Measurements from ENCODE around the gene TRAF5. TPM values are rescaled to one million over a fixed set of nuclear protein-coding genes. Genes with fewer than 3 reads are reported as not detected.
"Not testable (repeated sequence)": the region's sequence is repeated elsewhere in the genome, so short reads cannot be mapped to it uniquely, and the experiment has no call there.

TRAF5 gene
- total RNA-seq, 1 experiment from 2014 or later, result 8.1 TPM

GRCh38 chr1:211384524-211384923 lies 57.9 kb downstream of the TRAF5 start:
- BruUV-seq (replicated peaks), result no TSS peak

GRCh38 chr1:211386921-211387320 lies 60.3 kb downstream of the TRAF5 start:
- CTCF ChIA-PET, result no interaction called here
- no peak for TF ChIP-seq EZH2 (IDR thresholded peaks at IDR 0.05; ENCODE audit: low read depth)
- no peak for TF ChIP-seq CTCF (conservative IDR thresholded peaks at IDR 0.05)
- no peak overlapping the region for H3K4me2 ChIP-seq
- H3K79me2 ChIP-seq (ENCODE audit: low read depth), result peaks cover 14% of the 10 kb centered on the region
- no peak for DNase-seq
- intact Hi-C loops (cut with micrococcal nuclease; ENCODE audit: unreplicated experiment), result no loop called here
- no peak overlapping the region for H3K4me3 ChIP-seq
- no peaks in the 10 kb centered on the region for H3K36me3 ChIP-seq (ENCODE audit: low read depth)
- H3K9me3 ChIP-seq (ENCODE audit: insufficient read depth, low read depth), result no peaks in the 10 kb centered on the region
- POLR2A ChIA-PET (ENCODE audit: unreplicated experiment), result no interaction called here
- no peaks in the 10 kb centered on the region for H4K20me1 ChIP-seq (ENCODE audit: insufficient read depth)
- H3K27ac ChIP-seq, result no peak overlapping the region
- no peaks in the 10 kb centered on the region for H3K27me3 ChIP-seq (ENCODE audit: insufficient read depth, low read depth)
- H3K9me2 ChIP-seq (ENCODE audit: insufficient read depth), result no peaks in the 10 kb centered on the region
- H3F3A ChIP-seq (ENCODE audit: insufficient read depth, low read depth), result no peaks in the 10 kb centered on the region
- no TSS peak for BruUV-seq (replicated peaks)
- peaks cover 11% of the 10 kb centered on the region for H3K4me1 ChIP-seq (replicated peaks; ENCODE audit: insufficient read depth)
- H2AFZ ChIP-seq, result no peak overlapping the region

More at GRCh38 chr1:211384524-211384923, 57.9 kb downstream of the TRAF5 start:
- no peak overlapping the region for H3K4me3 ChIP-seq
- intact Hi-C loops (cut with micrococcal nuclease; ENCODE audit: unreplicated experiment), result loop anchor here (5.0 kb wide), 1 partner anchor 293 kb away; the partner anchor contains the start of gene NEK2
- H3F3A ChIP-seq (ENCODE audit: insufficient read depth, low read depth), result no peaks in the 10 kb centered on the region
- no peak for TF ChIP-seq CTCF (conservative IDR thresholded peaks at IDR 0.05)
- no peak for TF ChIP-seq EZH2 (IDR thresholded peaks at IDR 0.05; ENCODE audit: low read depth)
- CTCF ChIA-PET, result no interaction called here
- DNase-seq, result no peak
- H3K27ac ChIP-seq, result no peak overlapping the region
- H3K9me2 ChIP-seq (ENCODE audit: insufficient read depth), result no peaks in the 10 kb centered on the region
- H2AFZ ChIP-seq, result no peak overlapping the region
- H3K36me3 ChIP-seq (ENCODE audit: low read depth), result no peaks in the 10 kb centered on the region
- H3K9me3 ChIP-seq (ENCODE audit: insufficient read depth, low read depth), result no peaks in the 10 kb centered on the region
- H3K27me3 ChIP-seq (ENCODE audit: insufficient read depth, low read depth), result no peaks in the 10 kb centered on the region
- peak overlapping the region; percentile 81; the same call in 1 of the 2 replicates for H3K4me2 ChIP-seq
- H4K20me1 ChIP-seq (ENCODE audit: insufficient read depth), result no peaks in the 10 kb centered on the region
- peaks cover 14% of the 10 kb centered on the region for H3K79me2 ChIP-seq (ENCODE audit: low read depth)
- peaks cover 13% of the 10 kb centered on the region for H3K4me1 ChIP-seq (replicated peaks; ENCODE audit: insufficient read depth)
- POLR2A ChIA-PET (ENCODE audit: unreplicated experiment), result no interaction called here

GRCh38 chr1:211390829-211391228 lies 64.2 kb downstream of the TRAF5 start:
- intact Hi-C loops (cut with micrococcal nuclease; ENCODE audit: unreplicated experiment); H4K20me1 ChIP-seq (ENCODE audit: insufficient read depth); H3K9me3 ChIP-seq (ENCODE audit: insufficient read depth, low read depth); DNase-seq; H3K9me2 ChIP-seq (ENCODE audit: insufficient read depth); CTCF ChIA-PET; H3K79me2 ChIP-seq (ENCODE audit: low read depth); H3K4me2 ChIP-seq; H3K27me3 ChIP-seq (ENCODE audit: insufficient read depth, low read depth); H3K4me3 ChIP-seq; POLR2A ChIA-PET (ENCODE audit: unreplicated experiment); H3K27ac ChIP-seq; BruUV-seq (replicated peaks); H3K36me3 ChIP-seq (ENCODE audit: low read depth); H3F3A ChIP-seq (ENCODE audit: insufficient read depth, low read depth); H2AFZ ChIP-seq; H3K4me1 ChIP-seq (replicated peaks; ENCODE audit: insufficient read depth): not testable (repeated sequence)

GRCh38 chr1:211393203-211393602 lies 66.6 kb downstream of the TRAF5 start:
- no peak overlapping the region for H3K4me3 ChIP-seq
- no peaks in the 10 kb centered on the region for H3K27me3 ChIP-seq (ENCODE audit: insufficient read depth, low read depth)
- H3K9me2 ChIP-seq (ENCODE audit: insufficient read depth), result no peaks in the 10 kb centered on the region
- H3K4me2 ChIP-seq, result no peak overlapping the region
- no peak overlapping the region for H2AFZ ChIP-seq
- intact Hi-C loops (cut with micrococcal nuclease; ENCODE audit: unreplicated experiment), result no loop called here
- no peak overlapping the region for H3K27ac ChIP-seq
- no peak for DNase-seq
- no peaks in the 10 kb centered on the region for H3F3A ChIP-seq (ENCODE audit: insufficient read depth, low read depth)
- POLR2A ChIA-PET (ENCODE audit: unreplicated experiment), result no interaction called here
- peaks cover 3% of the 10 kb centered on the region; the same call in 1 of the 2 replicates for H3K36me3 ChIP-seq (ENCODE audit: low read depth)
- H3K9me3 ChIP-seq (ENCODE audit: insufficient read depth, low read depth), result no peaks in the 10 kb centered on the region
- BruUV-seq (replicated peaks), result no TSS peak
- CTCF ChIA-PET, result no interaction called here
- no peaks in the 10 kb centered on the region for H3K4me1 ChIP-seq (replicated peaks; ENCODE audit: insufficient read depth)
- H4K20me1 ChIP-seq (ENCODE audit: insufficient read depth), result no peaks in the 10 kb centered on the region
- no peaks in the 10 kb centered on the region for H3K79me2 ChIP-seq (ENCODE audit: low read depth)
- no peak for TF ChIP-seq EZH2 (IDR thresholded peaks at IDR 0.05; ENCODE audit: low read depth)
- no peak for TF ChIP-seq CTCF (conservative IDR thresholded peaks at IDR 0.05)

DNA sequence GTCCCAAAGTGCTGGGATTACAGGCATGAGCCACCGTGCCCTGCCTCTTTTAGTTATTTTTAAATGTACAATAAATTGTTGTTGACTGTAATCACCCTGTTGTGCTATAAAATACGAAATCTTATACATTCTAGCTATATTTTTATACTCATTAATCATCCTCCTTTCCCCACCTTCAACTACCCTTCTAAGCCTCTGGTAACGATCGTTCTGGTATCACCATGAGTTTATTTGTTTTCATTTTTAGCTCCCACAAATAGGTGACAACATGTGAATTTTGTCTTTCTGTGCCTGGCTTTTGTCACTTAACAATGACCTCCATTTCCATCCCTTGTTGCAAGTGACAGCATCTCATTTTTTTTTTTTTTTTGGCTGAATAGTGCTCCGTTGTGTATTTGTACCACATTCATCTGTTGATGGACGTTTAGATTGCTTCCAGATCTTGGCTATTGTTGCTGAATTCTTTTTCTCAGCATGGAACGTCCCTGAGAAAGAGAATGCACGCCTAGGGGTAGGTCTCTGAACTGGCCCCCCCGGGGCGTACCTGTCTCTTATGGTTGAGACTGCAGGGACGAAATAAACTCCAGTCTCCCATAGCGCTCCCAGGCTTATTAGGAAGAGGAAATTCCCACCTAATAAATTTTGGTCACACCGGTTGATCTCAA lies 71.8 kb downstream of the TRAF5 start:
- DNase-seq; H3K27me3 ChIP-seq (ENCODE audit: insufficient read depth, low read depth); H4K20me1 ChIP-seq (ENCODE audit: insufficient read depth); H3K79me2 ChIP-seq (ENCODE audit: low read depth); H3K4me2 ChIP-seq; H3K27ac ChIP-seq; intact Hi-C loops (cut with micrococcal nuclease; ENCODE audit: unreplicated experiment); H3K4me3 ChIP-seq; H3K9me2 ChIP-seq (ENCODE audit: insufficient read depth); H3F3A ChIP-seq (ENCODE audit: insufficient read depth, low read depth); H2AFZ ChIP-seq; H3K4me1 ChIP-seq (replicated peaks; ENCODE audit: insufficient read depth); H3K36me3 ChIP-seq (ENCODE audit: low read depth); H3K9me3 ChIP-seq (ENCODE audit: insufficient read depth, low read depth); POLR2A ChIA-PET (ENCODE audit: unreplicated experiment); BruUV-seq (replicated peaks); CTCF ChIA-PET: not testable (repeated sequence)
